Keratinocyte (primary cell): Measurements from ENCODE around the gene PLS3. TPM values are rescaled to one million over a fixed set of nuclear protein-coding genes. Genes with fewer than 3 reads are reported as not detected.

ENCODE experiments used
- DNase-seq: peaks from one replicate; pipeline ENCODE4 v3.0.0-alpha.2; 2011; ENCODE audit warnings: low read depth, missing footprints, low spot score
- FAIRE-seq: peaks from 2 replicates; lab custom pipeline; 2011; peaks lifted over from hg19 to GRCh38; lab: Jason Lieb, UNC
- H2AFZ ChIP-seq: 2 replicates; pipeline ENCODE4 v1.6.0; 2012; ENCODE audit warnings: low read length, control low read depth, inconsistent platforms; ENCODE audit not compliant: control insufficient read depth
- H3K27ac ChIP-seq: 2 replicates; pipeline ENCODE4 v1.5.1; 2011; ENCODE audit warnings: low read length; ENCODE audit not compliant: control insufficient read depth, insufficient read depth
- H3K27me3 ChIP-seq: 3 replicates; pipeline ENCODE4 v1.6.0; 2011; ENCODE audit warnings: low read length; ENCODE audit not compliant: control insufficient read depth, insufficient read depth; ENCODE audit errors: extremely low read depth
- H3K36me3 ChIP-seq, 2 experiments: 2 replicates in 1 of 2; 3 replicates in 1 of 2; pipeline ENCODE4 v1.5.1; 2011; ENCODE audit warnings: low read length in 2 of 2, mild to moderate bottlenecking in 1 of 2; ENCODE audit not compliant: control insufficient read depth in 2 of 2, insufficient read depth in 2 of 2; ENCODE audit errors: extremely low read depth in 1 of 2
- H3K4me1 ChIP-seq: 3 replicates; pipeline ENCODE4 v1.5.1; 2011; ENCODE audit warnings: low read length; ENCODE audit not compliant: control insufficient read depth, insufficient read depth; ENCODE audit errors: extremely low read depth
- H3K4me2 ChIP-seq: 3 replicates; pipeline ENCODE4 v1.6.0; 2011; ENCODE audit warnings: low read depth, low read length; ENCODE audit not compliant: control insufficient read depth, insufficient read depth; ENCODE audit errors: extremely low read depth
- H3K4me3 ChIP-seq, 3 experiments: fragments of 200-600 bp in 1 of 3; sonication (generic) in 1 of 3; 2 replicates in 2 of 3; 3 replicates in 1 of 3; pipeline ENCODE4 v1.5.1; 2011 to 2016; ENCODE audit warnings: low read length in 3 of 3, mild to moderate bottlenecking in 3 of 3, control low read depth in 2 of 3, inconsistent platforms in 1 of 3, low read depth in 1 of 3, mixed read lengths in 1 of 3, mixed run types in 1 of 3, moderate library complexity in 1 of 3; ENCODE audit not compliant: control insufficient read depth in 2 of 3, insufficient read depth in 2 of 3; ENCODE audit errors: extremely low read depth in 1 of 3
- H3K79me2 ChIP-seq: 2 replicates; pipeline ENCODE4 v1.6.0; 2012; ENCODE audit warnings: low read length; ENCODE audit not compliant: control insufficient read depth, insufficient read depth
- H3K9ac ChIP-seq: 3 replicates; pipeline ENCODE4 v1.6.0; 2011; ENCODE audit warnings: low read length; ENCODE audit not compliant: control insufficient read depth, insufficient read depth; ENCODE audit errors: extremely low read depth
- H3K9me1 ChIP-seq: 3 replicates; pipeline ENCODE4 v1.6.0; 2011; ENCODE audit warnings: low read length; ENCODE audit not compliant: control insufficient read depth, insufficient read depth; ENCODE audit errors: extremely low read depth
- H3K9me3 ChIP-seq: 2 replicates; pipeline ENCODE4 v1.5.1; 2012; ENCODE audit warnings: low read depth, low read length; ENCODE audit not compliant: control insufficient read depth
- H4K20me1 ChIP-seq: 3 replicates; pipeline ENCODE4 v1.6.0; 2011; ENCODE audit warnings: low read length; ENCODE audit not compliant: control insufficient read depth, insufficient read depth; ENCODE audit errors: extremely low read depth
- EZH2 ChIP-seq: IDR thresholded peaks from one replicate; pipeline ENCODE4 v1.6.1; 2012; ENCODE audit warnings: inconsistent platforms, mild to moderate bottlenecking, low read length, moderate library complexity
- dilution Hi-C: fragments of 300-500 bp; cut with MboI; formaldehyde crosslinking; loops from one replicate; pipeline ENCODE4 v1.7.0; 2020; ENCODE audit warnings: low sequenced_read_pairs; ENCODE audit not compliant: extremely low pct_ligation_motif_present
- polyA plus RNA-seq, 5 experiments: library from polyadenylated mRNA; depleted of rRNA in 3 of 5; stranded (reverse) in 3 of 5; stranded (forward) in 1 of 5; unstranded in 1 of 5; fragments of >200 nt; gene quantifications; 1 replicate in 1 of 5; 2 replicates in 3 of 5; 3 replicates in 1 of 5; pipeline versions ENCODE4 v1.2.1 to v1.2.3, GENCODE V29; 2011 to 2012; ENCODE audit warnings: missing spikeins in 2 of 5, low read depth in 1 of 5, low replicate concordance in 1 of 5
- TF ChIP-seq, protein P1 (sequence below), 3 experiments: IDR thresholded peaks in 1 of 3; conservative IDR thresholded peaks in 1 of 3; optimal IDR thresholded peaks in 1 of 3; 2 replicates in 2 of 3; 3 replicates in 1 of 3; pipeline versions ENCODE3 to v1.5.1; 2011; ENCODE audit warnings: low read length in 3 of 3, mild to moderate bottlenecking in 3 of 3, moderate library complexity in 2 of 3, control low read depth in 1 of 3, inconsistent platforms in 1 of 3; ENCODE audit not compliant: insufficient read depth in 2 of 3; ENCODE audit errors: extremely low read depth in 1 of 3

The PLS3 gene
- polyA plus RNA-seq, 1 donor (not counting 4 experiments of a cell fraction or from before 2014, with no cell fraction given) = 457 TPM

DNA sequence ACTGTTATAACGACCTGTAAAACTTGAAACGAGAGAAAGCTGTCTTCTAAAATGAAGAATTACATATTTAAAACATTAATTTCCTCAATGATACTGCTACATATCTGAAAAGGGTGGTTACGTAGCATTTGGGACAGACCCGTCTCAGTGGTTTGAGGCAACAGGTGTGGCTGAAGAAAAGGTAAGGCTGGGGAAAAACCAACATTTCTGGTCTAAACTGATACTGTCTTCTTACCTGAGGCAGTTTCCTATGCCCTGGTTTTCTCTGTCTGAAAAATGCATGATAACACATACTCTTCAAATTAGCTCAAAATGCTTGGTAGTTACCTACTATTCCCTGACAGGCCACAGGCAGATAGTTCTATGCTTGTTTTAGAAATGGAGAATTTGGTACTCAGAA lies 30.4 kb downstream of the PLS3 start:
- H3K4me1 ChIP-seq = peaks cover 36% of the 10 kb centered on the region
- peak overlapping the region in 2 of 3 experiments; percentile 3 to 30 for H3K4me3 ChIP-seq
- dilution Hi-C loops = no loop called here
- no peaks in the 10 kb centered on the region for H3K36me3 ChIP-seq
- no peak for FAIRE-seq
- no peaks in the 10 kb centered on the region for H3K9me1 ChIP-seq
- TF ChIP-seq, protein P1, sequence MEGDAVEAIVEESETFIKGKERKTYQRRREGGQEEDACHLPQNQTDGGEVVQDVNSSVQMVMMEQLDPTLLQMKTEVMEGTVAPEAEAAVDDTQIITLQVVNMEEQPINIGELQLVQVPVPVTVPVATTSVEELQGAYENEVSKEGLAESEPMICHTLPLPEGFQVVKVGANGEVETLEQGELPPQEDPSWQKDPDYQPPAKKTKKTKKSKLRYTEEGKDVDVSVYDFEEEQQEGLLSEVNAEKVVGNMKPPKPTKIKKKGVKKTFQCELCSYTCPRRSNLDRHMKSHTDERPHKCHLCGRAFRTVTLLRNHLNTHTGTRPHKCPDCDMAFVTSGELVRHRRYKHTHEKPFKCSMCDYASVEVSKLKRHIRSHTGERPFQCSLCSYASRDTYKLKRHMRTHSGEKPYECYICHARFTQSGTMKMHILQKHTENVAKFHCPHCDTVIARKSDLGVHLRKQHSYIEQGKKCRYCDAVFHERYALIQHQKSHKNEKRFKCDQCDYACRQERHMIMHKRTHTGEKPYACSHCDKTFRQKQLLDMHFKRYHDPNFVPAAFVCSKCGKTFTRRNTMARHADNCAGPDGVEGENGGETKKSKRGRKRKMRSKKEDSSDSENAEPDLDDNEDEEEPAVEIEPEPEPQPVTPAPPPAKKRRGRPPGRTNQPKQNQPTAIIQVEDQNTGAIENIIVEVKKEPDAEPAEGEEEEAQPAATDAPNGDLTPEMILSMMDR (optimal IDR thresholded peaks at IDR 0.05 in 1 of 3, IDR thresholded peaks at IDR 0.05 in 1 of 3, conservative IDR thresholded peaks at IDR 0.05 in 1 of 3; ENCODE audit: extremely low read depth in 1 of 3, insufficient read depth in 2 of 3, low read length in 3 of 3) = no peak
- no peak for TF ChIP-seq EZH2
- peak overlapping the region; percentile 78 for H3K9ac ChIP-seq
- no peaks in the 10 kb centered on the region for H3K9me3 ChIP-seq
- DNase-seq = no peak
- no peaks in the 10 kb centered on the region for H3K27me3 ChIP-seq
- H3K4me2 ChIP-seq = peak overlapping the region; percentile 84
- no peak overlapping the region for H2AFZ ChIP-seq
- H4K20me1 ChIP-seq = no peaks in the 10 kb centered on the region
- H3K79me2 ChIP-seq = peaks cover 56% of the 10 kb centered on the region
- H3K27ac ChIP-seq = peak overlapping the region; percentile 79

DNA sequence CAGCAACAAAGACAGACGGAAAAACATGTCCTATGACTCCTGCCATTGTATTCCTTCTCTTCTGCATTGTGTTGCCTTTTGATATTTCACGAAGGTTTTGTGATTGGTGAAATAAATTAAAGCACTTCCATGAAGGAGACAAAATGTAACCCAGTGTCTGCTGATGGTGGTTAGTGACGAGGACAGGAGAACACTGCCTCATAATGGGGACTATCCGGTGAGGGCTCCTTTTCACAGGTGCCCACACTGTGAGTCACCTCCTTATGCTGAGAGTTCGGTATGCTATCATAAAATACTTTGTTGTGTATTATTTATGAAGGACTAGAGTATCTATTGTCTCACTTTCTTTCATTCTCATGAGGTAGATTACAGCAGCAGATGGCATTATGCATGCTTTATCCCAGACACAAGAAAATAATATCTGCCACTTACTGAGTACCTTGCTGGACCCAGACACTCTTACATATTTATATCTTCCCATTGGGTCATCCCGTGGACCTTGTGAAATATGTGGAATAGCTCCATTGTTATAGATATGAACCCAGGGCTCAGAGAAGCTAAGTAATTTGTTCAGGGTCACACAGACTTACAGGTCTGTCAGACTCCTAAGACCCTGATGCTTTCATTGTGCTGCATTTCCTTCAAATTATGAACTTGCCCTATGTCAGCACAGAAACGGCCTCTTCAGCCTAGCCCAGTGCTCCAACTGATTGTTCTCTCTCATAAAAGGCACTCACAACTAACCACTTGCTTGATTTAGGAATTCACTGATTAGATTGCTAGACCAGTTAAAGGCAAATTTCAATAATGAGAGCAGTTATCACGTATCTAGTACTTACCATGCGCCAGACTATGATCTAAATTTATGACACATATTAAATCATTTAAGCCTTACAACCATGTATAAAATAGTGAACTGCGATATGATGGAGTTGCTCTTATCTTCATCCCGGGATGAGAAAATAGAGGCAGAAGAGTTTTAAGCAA lies 31.2 kb downstream of the PLS3 start:
- no peak for TF ChIP-seq EZH2
- TF ChIP-seq, protein P1 (optimal IDR thresholded peaks at IDR 0.05 in 1 of 3, IDR thresholded peaks at IDR 0.05 in 1 of 3, conservative IDR thresholded peaks at IDR 0.05 in 1 of 3; ENCODE audit: extremely low read depth in 1 of 3, insufficient read depth in 2 of 3, low read length in 3 of 3) = no peak
- Histone ChIP-seq H3K27ac (peak overlapping the region; percentile 79), H3K4me2 (peak overlapping the region; percentile 84), H4K20me1 (no peaks in the 10 kb centered on the region), H3K36me3 (no peaks in the 10 kb centered on the region), H3K27me3 (no peaks in the 10 kb centered on the region), H3K9ac (peak overlapping the region; percentile 78), H3K79me2 (peaks cover 52% of the 10 kb centered on the region), H3K9me3 (no peaks in the 10 kb centered on the region), H3K4me3 (peak overlapping the region in 2 of 3 experiments; percentile 33 to 41), H3K9me1 (no peaks in the 10 kb centered on the region), H2AFZ (no peak overlapping the region), H3K4me1 (peaks cover 36% of the 10 kb centered on the region)
- dilution Hi-C loops = no loop called here
- FAIRE-seq = peak; percentile 60
- DNase-seq = no peak
